ENCODE measurements around the gene TIAM1.

DNA sequence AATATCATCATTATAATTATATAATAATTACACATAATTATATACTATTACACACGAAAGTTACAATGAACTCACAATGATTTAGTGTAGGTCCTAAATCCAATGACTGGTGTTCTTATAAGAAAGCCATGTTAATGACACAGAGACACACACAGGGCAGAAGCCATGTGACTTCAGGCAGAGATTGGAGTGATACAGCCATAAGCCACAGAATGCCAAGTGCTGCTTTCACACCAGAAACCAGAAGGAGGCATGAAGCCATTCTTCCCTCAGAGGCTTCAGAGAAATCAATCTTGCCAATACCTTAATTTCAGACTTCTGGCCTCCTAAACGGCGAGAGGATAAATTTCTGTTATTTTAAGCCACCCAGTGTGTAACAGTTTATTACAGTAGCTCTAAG lies 158.4 kb downstream of the TIAM1 start:
- TF ChIP-seq, protein P1, sequence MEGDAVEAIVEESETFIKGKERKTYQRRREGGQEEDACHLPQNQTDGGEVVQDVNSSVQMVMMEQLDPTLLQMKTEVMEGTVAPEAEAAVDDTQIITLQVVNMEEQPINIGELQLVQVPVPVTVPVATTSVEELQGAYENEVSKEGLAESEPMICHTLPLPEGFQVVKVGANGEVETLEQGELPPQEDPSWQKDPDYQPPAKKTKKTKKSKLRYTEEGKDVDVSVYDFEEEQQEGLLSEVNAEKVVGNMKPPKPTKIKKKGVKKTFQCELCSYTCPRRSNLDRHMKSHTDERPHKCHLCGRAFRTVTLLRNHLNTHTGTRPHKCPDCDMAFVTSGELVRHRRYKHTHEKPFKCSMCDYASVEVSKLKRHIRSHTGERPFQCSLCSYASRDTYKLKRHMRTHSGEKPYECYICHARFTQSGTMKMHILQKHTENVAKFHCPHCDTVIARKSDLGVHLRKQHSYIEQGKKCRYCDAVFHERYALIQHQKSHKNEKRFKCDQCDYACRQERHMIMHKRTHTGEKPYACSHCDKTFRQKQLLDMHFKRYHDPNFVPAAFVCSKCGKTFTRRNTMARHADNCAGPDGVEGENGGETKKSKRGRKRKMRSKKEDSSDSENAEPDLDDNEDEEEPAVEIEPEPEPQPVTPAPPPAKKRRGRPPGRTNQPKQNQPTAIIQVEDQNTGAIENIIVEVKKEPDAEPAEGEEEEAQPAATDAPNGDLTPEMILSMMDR (IDR thresholded peaks at IDR 0.05; ENCODE audit: borderline replicate concordance, extremely low read depth, low read length, poor library complexity, severe bottlenecking), result no peak
- no peak for TF ChIP-seq EZH2 (IDR thresholded peaks at IDR 0.05; ENCODE audit: borderline replicate concordance, low read depth, low read length, severe bottlenecking)

Measured in DND-41 (cell line).